H1 (cell line): ENCODE measurements around the gene TBC1D23. TPM values are rescaled to one million over a fixed set of nuclear protein-coding genes. Genes with fewer than 3 reads are reported as not detected.

Experiments
- SP2 ChIP-seq: IDR thresholded peaks from 2 replicates; pipeline ENCODE4 v1.6.1; 2012; ENCODE audit warnings: mild to moderate bottlenecking, low read length, inconsistent platforms
- SUZ12 ChIP-seq: fragments of 200-600 bp; sonication (generic); IDR thresholded peaks from 2 replicates; pipeline ENCODE4 v1.6.1; 2012; ENCODE audit warnings: mild to moderate bottlenecking, inconsistent platforms, low read length, moderate library complexity, mixed read lengths
- ZNF274 ChIP-seq: IDR thresholded peaks from 2 replicates; pipeline ENCODE4 v1.7.0; 2012; ENCODE audit warnings: low read length, borderline replicate concordance; ENCODE audit errors: extremely low read depth
- polyA plus RNA-seq, 7 experiments: library from polyadenylated mRNA; depleted of rRNA in 3 of 7; stranded (reverse) in 5 of 7; unstranded in 2 of 7; fragments of >200 nt in 5 of 7; fragments of 200-250 nt in 2 of 7; gene quantifications; 1 replicate in 5 of 7; 2 replicates in 1 of 7; 4 replicates in 1 of 7; pipeline versions ENCODE4 v1.2.1 to v1.2.3, GENCODE V29; 2011 to 2013; ENCODE audit warnings: missing spikeins in 2 of 7, mixed read lengths in 2 of 7
- total RNA-seq: library from RNA; stranded (reverse); fragmentation: NEBNext Ultra II Directional; extraction: Animal tissue kit (Norgen Biotek cat#: 25700); gene quantifications from 2 replicates; pipeline ENCODE4 v1.2.1, GENCODE V29; 2021

TBC1D23 gene
- total and polyA plus RNA-seq, 2 of the 8 experiments (the other 6 are each of a cell fraction or from before 2014, with no cell fraction given), result 6.4 to 29.3 TPM

DNA sequence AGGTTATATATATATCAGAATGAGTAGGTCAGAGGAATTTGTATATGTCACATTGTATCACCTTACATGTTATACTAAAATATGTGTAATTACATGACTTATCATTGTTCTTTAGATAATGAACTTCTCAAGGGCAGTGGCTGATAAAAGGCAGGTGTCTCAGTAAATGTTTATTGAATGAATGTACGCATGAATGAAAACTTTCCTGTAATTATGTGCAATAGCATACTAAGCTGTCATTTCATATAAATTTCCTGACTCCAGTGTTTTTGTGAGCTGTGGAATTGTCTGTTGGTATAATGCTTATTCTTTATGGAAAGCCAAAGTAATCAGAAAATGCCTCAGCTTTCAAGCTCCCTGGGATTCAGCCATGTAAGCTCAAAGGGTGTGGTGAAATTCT is 4.2 kb downstream of the TBC1D23 start (continued):
- TF ChIP-seq SP2 (no peak), SUZ12 (no peak), ZNF274 (no peak)
- TF ChIP-seq, all 59 proteins: peak for 0
